Erythroblast (primary cell): ENCODE measurements around the gene USP53.
A peak's percentile ranks its signal among the peaks of the same experiment; 100 is the strongest.
"Not testable (repeated sequence)": the region's sequence is repeated elsewhere in the genome, so short reads cannot be mapped to it uniquely, and the experiment has no call there.

ENCODE experiments used
- DNase-seq, 2 experiments: peaks; one replicate each; lab custom pipeline; 2025; lab: John Stamatoyannopoulos, UW
- GATA1 ChIP-seq: IDR thresholded peaks from 2 replicates; pipeline ENCODE4 v1.6.1; 2011; ENCODE audit warnings: low read depth, mild to moderate bottlenecking, control low read depth, low read length, moderate library complexity
- POLR2A ChIP-seq: IDR thresholded peaks from 2 replicates; pipeline ENCODE4 v1.6.1; 2011; ENCODE audit warnings: mild to moderate bottlenecking, low read length

Gene USP53

GRCh38 chr4:119212234-119212963 lies at the start of gene USP53:
Gene USP53 (plus strand): TSS chr4:119212713. CDS start chr4:119239760, 27,047 bp downstream.
- DNase-seq, result peak; percentile 93 to 96
- TF ChIP-seq GATA1, result no peak
- peak; percentile 92 for TF ChIP-seq POLR2A

- no peak for DNase-seq
- TF ChIP-seq POLR2A (no peak), GATA1 (no peak)
These were observed 46.7 kb upstream of the USP53 start for GRCh38 chr4:119165767-119166166.

GRCh38 chr4:119170195-119170594 lies 42.3 kb upstream of the USP53 start:
- TF ChIP-seq GATA1 (no peak), POLR2A (no peak)

GRCh38 chr4:119172223-119172622 lies 40.3 kb upstream of the USP53 start:
- DNase-seq, result no peak
- no peak for TF ChIP-seq GATA1

More at GRCh38 chr4:119170195-119170594, 42.3 kb upstream of the USP53 start:
- DNase-seq, result no peak

GRCh38 chr4:119173729-119174361 lies 38.7 kb upstream of the USP53 start:
- not testable (repeated sequence) for DNase-seq

GRCh38 chr4:119179011-119179410 lies 33.5 kb upstream of the USP53 start:
- no peak for DNase-seq
- TF ChIP-seq POLR2A, result no peak
- no peak for TF ChIP-seq GATA1

- no peak for TF ChIP-seq POLR2A
- no peak for TF ChIP-seq GATA1
- no peak for DNase-seq
These were observed 28.4 kb upstream of the USP53 start for GRCh38 chr4:119184128-119184527.

- TF ChIP-seq POLR2A (no peak), GATA1 (no peak)
- DNase-seq, result no peak
These were observed 22.9 kb upstream of the USP53 start for GRCh38 chr4:119189638-119190037.

- no peak for DNase-seq
- TF ChIP-seq GATA1 (no peak), POLR2A (no peak)
These were observed 22.2 kb upstream of the USP53 start for GRCh38 chr4:119190354-119190753.

GRCh38 chr4:119191505-119191904 lies 21.0 kb upstream of the USP53 start:
- DNase-seq, result no peak
- TF ChIP-seq POLR2A, result no peak
- no peak for TF ChIP-seq GATA1

GRCh38 chr4:119197772-119198212 lies 14.7 kb upstream of the USP53 start:
- TF ChIP-seq POLR2A, result no peak
- TF ChIP-seq GATA1, result no peak
- DNase-seq, result no peak

GRCh38 chr4:119204916-119205315 lies 7.6 kb upstream of the USP53 start:
- no peak for TF ChIP-seq POLR2A
- TF ChIP-seq GATA1, result no peak
- no peak for DNase-seq

- no peak for TF ChIP-seq POLR2A
- TF ChIP-seq GATA1, result no peak
- no peak for DNase-seq
These were observed 6.8 kb upstream of the USP53 start for GRCh38 chr4:119205690-119206089.

GRCh38 chr4:119206178-119206577 lies 6.3 kb upstream of the USP53 start:
- TF ChIP-seq GATA1, result no peak
- no peak for TF ChIP-seq POLR2A

More at GRCh38 chr4:119206178-119206577, 6.3 kb upstream of the USP53 start:
- no peak for DNase-seq
